CD4-positive, alpha-beta T cell treated with Interleukin-17A for 4 hours (primary cell): Measurements from ENCODE around the gene ACOX1.

Experiments used
- DNase-seq: peaks from one replicate; pipeline ENCODE4 v3.0.0-alpha.2; 2020; ENCODE audit warnings: mixed read lengths

The ACOX1 gene

DNA sequence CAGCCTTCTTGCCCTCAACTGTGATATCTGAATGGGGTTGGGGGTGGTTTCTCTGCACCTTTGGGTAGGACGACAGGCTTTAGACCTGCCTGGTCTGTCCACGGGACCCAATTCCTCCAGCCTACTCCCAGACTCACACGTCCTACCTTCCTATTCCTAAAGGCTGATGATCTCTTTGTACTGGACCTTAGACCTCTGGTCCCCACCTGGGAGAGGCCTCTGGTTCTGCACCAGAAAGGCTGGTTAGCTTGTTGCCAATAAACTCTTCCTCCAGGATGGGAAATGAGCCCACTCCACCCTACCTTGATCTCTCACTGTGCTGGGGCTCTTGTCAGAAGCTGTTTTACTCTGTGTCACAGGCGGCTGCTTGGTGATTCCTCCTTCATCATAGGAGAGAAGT lies 52.5 kb downstream of the ACOX1 start:
- no peak for DNase-seq

GRCh38 chr17:75925912-75926311 lies 53.1 kb downstream of the ACOX1 start:
- no peak for DNase-seq

GRCh38 chr17:75925103-75925502 lies 53.9 kb downstream of the ACOX1 start:
- DNase-seq: no peak

DNA sequence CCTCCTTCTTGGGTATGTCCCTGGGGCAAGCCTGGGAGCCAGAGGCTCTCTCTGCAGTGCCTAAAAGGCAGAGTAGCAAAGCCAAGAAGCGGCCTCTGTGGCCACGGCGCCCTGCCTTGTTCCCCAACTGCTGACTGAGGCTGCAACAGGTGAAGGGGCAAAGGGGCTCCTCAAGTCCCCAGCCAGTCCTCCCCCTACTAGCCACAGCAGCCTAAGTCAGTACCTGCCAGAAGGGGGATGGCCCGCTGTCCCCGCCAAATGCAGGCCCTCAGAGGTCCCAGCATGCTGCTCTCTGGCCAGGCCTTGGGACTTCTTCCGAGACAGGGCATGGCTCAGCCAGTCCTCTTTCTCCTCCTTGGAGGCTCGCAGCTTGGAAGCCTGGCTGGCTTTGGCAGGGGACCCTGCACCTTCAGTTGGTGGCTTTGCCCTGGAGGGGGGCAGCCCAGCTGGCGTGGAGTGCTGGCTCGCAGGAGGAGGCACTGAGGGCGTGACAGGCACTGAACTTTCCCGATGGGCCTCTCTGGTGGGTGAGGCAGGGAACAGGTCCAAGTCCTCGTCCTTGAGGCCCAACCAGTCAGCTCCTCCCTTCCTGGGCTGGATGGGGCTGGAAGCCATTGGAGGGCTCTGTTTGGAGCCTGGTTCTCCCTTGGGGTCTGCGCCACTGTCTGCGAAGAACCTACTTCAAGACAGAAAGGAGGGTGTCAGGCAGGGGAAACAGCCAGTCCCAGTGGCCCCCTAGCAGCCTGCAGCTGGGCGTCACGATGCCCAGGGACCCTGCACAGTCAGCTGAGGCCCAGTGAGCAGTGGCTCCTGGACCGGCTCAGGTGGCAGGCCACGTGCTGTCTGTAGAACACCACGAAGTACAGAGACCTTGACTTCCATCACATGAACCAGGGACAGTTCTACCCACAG lies 55.7 kb downstream of the ACOX1 start:
- no peak for DNase-seq

DNA sequence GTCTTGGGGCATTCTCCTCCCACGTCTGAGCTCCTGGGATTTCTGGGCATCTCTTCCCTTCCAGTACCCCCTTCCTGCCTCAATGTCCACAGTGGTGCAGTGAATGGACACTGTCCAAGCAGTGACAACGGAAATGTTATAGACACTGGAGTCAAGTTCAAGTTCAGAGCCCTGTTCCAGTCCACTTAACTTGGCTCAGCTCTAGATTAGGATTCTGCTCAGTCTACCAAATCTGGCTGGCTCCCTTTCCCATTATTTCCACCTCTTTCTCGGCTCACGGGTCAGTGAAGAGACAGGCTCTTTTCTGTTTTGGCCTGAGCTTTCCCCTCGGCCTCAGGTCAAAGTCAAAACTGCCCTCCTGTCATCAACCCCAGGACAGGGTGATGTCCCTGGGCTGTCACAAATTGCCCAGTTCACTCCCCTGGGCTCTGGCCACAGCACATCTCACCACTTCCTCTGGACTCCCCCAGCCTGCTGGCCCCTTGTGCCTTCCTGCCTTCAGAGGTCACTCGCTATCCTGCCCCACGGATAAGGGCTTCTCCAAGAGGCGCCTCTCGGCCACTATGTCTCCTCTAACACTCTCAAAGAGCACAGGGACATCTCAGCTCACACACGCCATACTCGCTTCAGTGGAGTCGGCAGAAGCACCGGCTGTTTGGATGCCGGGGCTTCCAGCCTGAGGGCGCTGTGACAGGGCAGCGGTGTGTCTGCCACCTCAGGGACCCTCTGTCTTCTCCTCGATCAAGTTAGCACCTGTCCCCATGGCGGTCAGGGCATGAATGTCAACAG lies 56.6 kb downstream of the ACOX1 start:
- no peak for DNase-seq

DNA sequence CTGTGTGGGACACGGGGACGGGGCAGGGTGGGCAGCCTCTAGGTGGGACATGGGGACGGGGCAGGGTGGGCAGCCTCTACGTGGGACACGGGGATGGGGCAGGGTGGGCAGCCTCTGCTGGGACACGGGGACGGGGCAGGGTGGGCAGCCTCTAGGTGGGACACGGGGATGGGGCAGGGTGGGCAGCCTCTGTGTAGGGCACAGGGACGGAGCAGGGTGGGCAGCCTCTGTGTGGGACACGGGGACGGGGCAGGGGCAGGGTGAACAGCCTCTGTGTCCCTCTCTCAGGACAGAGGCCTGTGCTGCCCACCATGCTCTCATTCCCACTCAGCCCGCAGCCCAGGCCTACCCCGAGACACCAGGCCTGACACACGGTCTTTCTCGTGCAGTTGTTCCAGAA lies 57.4 kb downstream of the ACOX1 start:
- DNase-seq: no peak

DNA sequence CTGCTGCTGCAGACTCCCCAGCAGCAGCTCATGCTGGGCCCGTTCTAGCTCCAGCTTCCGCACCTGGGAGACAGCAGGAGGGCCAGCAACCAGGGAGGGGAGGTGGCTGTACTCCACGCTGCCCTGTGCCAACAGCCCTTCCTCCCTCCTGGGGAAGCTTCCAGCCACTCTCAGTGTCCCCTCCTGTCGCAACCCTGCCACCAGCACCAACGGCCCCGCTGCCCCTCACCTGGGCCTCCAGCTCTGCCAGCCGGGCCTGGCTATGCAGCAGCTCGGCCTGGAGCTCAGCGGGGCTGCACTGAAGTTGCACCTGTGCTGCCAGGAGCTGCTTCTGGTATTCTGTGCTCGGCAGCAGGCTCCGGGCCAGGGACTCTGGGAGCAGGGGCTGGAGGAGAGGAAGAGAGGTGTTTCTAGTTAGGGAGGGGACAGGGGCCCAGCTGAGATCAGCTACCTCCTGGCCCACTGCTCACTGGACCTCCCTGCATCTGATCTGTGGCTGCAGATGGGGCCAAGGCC lies 58.9 kb downstream of the ACOX1 start:
- no peak for DNase-seq

DNA sequence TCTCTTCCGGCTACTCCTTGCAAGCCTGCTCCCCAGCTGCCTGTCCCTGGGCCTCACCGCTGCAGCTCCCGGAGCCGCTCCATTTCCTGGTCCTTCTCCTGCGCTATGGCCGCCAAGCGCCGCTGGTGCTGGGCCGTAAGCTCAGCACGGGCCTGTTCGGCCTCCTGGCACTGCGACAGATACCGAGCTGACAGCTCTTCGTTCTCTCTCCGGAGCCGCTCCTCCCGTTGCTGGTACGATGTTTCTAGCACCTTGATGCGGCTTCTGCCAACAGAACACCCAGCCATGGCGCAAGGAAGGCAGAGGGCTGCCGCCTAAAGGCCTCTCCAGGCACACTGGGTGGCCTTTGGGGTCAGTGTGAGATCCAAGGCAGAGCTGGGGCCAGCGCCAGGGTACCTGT lies 59.4 kb downstream of the ACOX1 start:
- DNase-seq: no peak

- no peak for DNase-seq
These were observed 61.0 kb downstream of the ACOX1 start for GRCh38 chr17:75917917-75918445.

DNA sequence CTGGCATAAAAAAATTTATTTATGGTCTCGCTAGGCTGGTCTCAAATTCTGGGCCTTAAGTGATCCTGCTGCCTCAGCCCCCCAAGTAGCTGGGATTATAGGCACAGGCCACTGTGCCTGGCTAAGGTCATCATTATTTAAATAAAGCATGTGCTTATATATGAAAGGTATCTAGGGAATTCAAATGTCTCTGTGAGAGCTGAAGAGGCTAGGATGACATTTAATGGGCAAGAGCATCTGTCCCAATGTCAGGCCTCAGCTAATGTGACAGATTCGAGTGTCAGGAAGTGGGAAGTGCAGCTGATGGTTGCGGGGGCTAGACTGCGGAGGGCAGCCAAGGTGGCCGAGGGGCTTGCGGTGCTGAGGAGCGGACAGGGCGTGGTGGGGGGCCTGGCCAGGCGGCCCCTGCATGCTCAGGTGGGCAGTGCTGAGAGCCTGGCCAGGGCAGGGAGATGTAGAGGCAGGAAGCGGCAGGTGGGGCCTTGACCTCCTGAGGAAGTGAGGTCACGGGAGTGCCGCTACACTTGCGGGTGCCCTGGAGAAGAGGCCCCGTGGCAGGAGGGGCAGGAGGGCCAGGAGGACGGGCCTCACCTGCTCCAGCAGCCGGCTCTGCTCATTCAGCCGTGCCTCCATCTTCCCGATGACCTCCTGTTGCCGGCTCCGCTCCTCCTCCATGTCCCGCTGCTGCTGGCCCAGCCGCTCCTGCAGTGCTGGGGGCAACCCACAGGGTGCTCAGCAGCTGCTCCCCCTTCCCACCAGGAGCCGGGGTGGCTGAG lies 61.6 kb downstream of the ACOX1 start:
- DNase-seq: no peak

GRCh38 chr17:75915268-75915667 lies 63.7 kb downstream of the ACOX1 start:
- no peak for DNase-seq

DNA sequence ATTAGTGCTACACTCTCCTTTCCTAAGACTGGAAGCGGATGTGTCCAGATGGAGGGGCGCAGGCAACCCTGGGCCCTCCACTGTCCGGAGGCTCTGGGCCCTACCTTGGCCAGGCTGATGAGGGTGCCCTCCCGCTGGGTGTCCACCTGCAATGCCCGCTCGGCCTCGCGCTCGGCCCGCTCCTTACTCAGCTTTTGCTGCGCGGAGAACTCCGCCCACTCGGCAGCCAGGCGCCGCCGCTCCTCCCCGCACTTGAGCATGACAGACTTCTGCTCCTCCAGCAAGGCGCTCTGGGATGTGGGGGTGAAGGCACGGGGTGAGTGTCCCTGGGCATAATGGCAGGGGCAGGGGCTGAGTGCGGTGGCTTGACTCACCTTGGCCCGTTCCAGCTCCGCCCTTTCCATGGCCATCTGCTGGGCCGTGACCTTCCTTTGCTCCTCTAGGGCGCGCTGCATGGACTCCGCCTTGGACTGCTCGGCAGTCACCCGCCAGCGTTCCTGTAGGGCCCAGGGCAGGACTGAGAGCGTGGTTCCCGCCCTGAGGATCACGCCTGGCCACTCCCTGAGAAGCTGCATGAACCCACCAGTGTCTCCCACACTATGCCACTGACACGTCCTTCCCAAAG lies 64.2 kb downstream of the ACOX1 start:
- DNase-seq: no peak

DNA sequence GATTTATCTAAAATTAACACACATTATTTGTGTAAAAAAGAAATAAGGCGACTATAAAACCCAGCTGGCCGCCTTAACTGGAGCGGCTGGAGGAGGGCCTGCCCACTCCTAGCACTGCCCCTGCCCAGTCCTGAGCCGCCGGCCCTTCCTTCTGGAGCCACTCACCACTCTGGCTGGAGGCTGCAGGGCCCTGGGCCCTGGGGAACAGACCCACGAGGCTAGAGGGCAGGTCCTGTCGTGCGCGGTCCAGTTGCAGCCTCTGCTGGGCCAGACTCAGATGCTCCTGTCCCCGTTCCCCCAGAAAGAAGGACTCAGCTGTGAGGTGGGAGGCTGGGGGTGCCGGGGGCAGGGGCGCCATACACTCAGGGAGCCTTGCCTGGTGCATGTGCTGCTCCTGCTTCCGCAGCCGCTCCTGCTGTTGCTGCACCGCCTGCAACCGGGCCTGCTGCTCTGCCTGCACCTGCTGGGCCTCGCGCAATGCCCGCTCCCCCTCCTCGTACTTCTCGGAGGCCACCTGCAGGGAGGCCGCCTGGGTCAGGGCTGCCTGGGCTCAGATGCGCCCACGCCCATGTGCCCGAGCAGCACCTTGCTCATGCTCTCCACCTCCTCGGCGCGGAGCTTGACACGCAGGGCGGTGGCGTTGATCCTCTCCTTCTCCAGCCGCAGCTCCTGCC lies 65.3 kb downstream of the ACOX1 start:
- DNase-seq: no peak

GRCh38 chr17:75910699-75911098 lies 68.3 kb downstream of the ACOX1 start:
- DNase-seq: no peak

DNA sequence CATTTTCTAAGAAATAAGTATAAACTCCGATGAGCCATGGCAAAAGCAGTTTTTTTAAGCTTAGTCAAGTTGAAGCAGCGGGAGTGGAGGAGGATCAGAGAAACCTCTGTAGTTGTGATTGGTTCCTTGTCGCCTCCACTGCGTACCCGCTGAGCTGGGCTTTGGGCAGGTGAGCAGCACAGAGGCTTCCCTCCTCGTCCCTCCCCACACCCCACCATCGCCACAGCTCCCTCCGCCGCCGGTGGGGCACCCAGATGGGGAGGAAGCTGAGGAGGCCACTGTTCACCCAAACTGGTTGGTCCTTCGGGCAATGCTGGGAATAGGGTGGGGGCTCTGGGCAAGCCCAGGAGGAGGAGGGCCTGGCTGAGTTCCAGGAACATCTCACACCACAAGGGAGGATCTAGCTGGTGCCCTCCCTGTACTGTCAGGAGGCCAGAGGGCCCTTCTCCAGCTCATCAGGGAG lies 69.1 kb downstream of the ACOX1 start:
- no peak for DNase-seq

DNA sequence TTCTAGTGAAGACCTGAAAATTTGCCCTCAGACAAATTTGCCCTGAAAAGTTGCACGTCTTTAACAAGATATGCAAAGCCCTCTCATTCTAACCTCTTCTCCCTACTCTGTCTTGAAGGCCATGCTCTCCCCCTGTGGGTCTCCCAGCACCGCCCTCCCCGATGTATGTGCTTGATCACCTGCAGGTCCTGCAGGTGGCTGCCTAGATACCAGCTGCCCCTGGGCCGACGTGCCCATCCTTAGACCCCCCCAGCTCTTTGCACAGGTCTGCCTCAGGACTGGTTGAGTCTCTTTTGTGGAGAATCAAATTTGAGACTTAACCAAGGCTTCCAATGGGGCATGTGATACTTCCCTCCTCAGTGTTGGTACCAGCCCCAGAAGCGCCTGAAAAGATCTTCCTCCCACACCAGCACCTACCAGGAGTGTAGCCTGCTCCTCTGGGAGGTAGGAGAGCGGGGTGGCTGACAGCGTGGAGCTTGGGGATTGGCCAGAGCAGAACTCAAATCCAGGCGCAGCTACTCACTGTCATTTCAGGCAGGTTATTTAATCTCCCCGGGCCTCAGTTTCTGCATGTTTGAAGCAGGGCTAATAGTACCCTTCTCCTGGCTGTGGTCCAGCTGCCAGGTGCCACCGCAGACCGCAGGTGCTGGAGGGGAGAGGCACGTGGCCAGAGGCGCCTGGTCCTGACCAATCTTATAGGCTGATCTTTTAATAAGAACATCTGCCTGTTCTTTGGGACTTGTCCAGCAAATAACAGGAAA lies 69.7 kb downstream of the ACOX1 start:
- no peak for DNase-seq

GRCh38 chr17:75908201-75908600 lies 70.8 kb downstream of the ACOX1 start:
- no peak for DNase-seq

GRCh38 chr17:75906143-75906884 lies 72.7 kb downstream of the ACOX1 start:
- DNase-seq: no peak

DNA sequence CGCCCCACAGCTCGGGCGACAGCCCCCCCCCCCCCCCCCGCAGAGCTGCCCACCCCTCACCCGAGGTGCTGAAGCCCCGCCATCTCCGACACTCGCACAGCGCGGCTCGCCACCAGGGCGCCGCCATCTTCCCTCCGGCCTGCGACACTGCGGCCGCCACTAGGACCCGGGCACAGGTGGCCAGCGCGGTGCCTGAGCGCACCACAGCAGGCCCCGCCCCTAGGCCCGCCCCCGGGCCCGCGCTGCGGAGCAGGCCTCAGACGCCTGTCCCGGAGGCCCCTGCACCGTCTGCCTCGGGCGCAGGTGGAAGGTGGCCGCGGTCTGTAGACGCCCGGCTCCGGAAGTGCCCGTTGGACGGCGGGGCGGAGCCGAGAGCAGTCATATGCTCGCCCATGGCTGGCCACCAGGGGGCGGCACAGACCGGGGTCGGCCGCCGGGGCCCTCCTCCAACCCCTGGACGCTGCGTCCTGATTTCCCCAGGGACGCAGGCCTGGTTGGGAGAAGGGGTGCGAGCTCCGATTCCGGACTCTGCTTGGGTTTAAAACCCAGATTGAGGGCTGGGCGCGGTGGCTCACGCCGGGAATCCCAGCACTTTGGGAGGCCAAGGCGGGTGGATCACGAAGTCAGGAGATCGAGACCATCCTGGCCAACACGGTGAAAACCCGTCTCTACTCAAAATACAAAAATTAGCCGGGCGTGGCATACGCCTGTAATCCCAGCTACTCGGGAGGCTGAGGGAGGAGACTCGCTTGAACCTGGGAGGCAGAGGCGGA lies 74.0 kb downstream of the ACOX1 start, which contains the start of gene MRPL38:
TSS of gene MRPL38 (minus strand) at position 136 of the 773 bp plus-strand sequence. CDS start at position 127, 9 bp downstream.
- peak; percentile 93 for DNase-seq
